Ectodermal cell (in vitro differentiated cells): ENCODE measurements around the gene CNTN2. TPM values are rescaled to one million over a fixed set of nuclear protein-coding genes. Genes with fewer than 3 reads are reported as not detected.

Source experiments
- H3K27ac ChIP-seq: 2 replicates; pipeline ENCODE4 v1.7.0; 2013; ENCODE audit warnings: mild to moderate bottlenecking, low read depth, low read length; ENCODE audit not compliant: insufficient read depth, poor library complexity, severe bottlenecking
- H3K27me3 ChIP-seq: 2 replicates; pipeline ENCODE4 v1.7.0; 2013; ENCODE audit warnings: mild to moderate bottlenecking, low read length; ENCODE audit not compliant: insufficient read depth, control insufficient read depth, poor library complexity, severe bottlenecking
- H3K36me3 ChIP-seq: one replicate; pipeline ENCODE4 v1.7.0; 2013; ENCODE audit warnings: low read length; ENCODE audit not compliant: control insufficient read depth, insufficient read depth
- H3K4me1 ChIP-seq: one replicate; pipeline ENCODE4 v1.7.0; 2013; ENCODE audit warnings: low read length; ENCODE audit not compliant: control insufficient read depth, insufficient read depth
- H3K4me3 ChIP-seq: 2 replicates; pipeline ENCODE4 v1.7.0; 2013; ENCODE audit warnings: low read depth, low read length, control low read depth; ENCODE audit not compliant: insufficient read depth
- H3K9me3 ChIP-seq: 2 replicates; pipeline ENCODE4 v1.7.0; 2013; ENCODE audit warnings: mild to moderate bottlenecking, low read length, moderate library complexity; ENCODE audit not compliant: control insufficient read depth
- WGBS, 2 experiments: methylation state at CpG; one replicate each; pipeline ENCODE4 v1.1.7; 2013; ENCODE audit warnings: missing lambda C conversion rate in 2 of 2; 5-methylcytosine and 5-hydroxymethylcytosine counted together
- polyA plus RNA-seq, 4 experiments: library from polyadenylated mRNA; stranded (reverse); fragments of 50-300 nt; gene quantifications; one replicate each; pipeline ENCODE4 v1.2.3, GENCODE V29; 2013

CNTN2 gene, protein sequence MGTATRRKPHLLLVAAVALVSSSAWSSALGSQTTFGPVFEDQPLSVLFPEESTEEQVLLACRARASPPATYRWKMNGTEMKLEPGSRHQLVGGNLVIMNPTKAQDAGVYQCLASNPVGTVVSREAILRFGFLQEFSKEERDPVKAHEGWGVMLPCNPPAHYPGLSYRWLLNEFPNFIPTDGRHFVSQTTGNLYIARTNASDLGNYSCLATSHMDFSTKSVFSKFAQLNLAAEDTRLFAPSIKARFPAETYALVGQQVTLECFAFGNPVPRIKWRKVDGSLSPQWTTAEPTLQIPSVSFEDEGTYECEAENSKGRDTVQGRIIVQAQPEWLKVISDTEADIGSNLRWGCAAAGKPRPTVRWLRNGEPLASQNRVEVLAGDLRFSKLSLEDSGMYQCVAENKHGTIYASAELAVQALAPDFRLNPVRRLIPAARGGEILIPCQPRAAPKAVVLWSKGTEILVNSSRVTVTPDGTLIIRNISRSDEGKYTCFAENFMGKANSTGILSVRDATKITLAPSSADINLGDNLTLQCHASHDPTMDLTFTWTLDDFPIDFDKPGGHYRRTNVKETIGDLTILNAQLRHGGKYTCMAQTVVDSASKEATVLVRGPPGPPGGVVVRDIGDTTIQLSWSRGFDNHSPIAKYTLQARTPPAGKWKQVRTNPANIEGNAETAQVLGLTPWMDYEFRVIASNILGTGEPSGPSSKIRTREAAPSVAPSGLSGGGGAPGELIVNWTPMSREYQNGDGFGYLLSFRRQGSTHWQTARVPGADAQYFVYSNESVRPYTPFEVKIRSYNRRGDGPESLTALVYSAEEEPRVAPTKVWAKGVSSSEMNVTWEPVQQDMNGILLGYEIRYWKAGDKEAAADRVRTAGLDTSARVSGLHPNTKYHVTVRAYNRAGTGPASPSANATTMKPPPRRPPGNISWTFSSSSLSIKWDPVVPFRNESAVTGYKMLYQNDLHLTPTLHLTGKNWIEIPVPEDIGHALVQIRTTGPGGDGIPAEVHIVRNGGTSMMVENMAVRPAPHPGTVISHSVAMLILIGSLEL
- 59.0 TPM for polyA plus RNA-seq (2013, experiment 1 of 4)
- polyA plus RNA-seq (2013, experiment 2 of 4): 85.7 TPM
- polyA plus RNA-seq (2013, experiment 3 of 4): 47.9 TPM
- 47.2 TPM for polyA plus RNA-seq (2013, experiment 4 of 4)

- Histone ChIP-seq H3K27ac (no peak within 1 kb of the TSS), H3K9me3 (no peaks in the 10 kb centered on the region), H3K4me3 (peak within 1 kb of the TSS; percentile 50), H3K27me3 (peaks cover 61% of the 10 kb centered on the region), H3K36me3 (no peaks in the 10 kb centered on the region), H3K4me1 (peaks cover 36% of the 10 kb centered on the region)
- WGBS, 2 experiments: 11% methylated on average over 53 of the region's 53 CpGs
These were observed at the start of gene CNTN2 for GRCh38 chr1:205042911-205043806. CNTN2 (plus strand) TSS chr1:205043212; CDS start chr1:205053186, 9,974 bp downstream.

- no peak overlapping the region for H3K4me3 ChIP-seq
- H3K4me1 ChIP-seq: peaks cover 33% of the 10 kb centered on the region
- H3K9me3 ChIP-seq: no peaks in the 10 kb centered on the region
- 93% methylated on average over 10 of the region's 10 CpGs for WGBS, 2 experiments
- peaks cover 9% of the 10 kb centered on the region for H3K27me3 ChIP-seq
- no peak overlapping the region for H3K27ac ChIP-seq
- no peaks in the 10 kb centered on the region for H3K36me3 ChIP-seq
These were observed 48.7 kb upstream of the CNTN2 start for GRCh38 chr1:204994086-204994862.

DNA sequence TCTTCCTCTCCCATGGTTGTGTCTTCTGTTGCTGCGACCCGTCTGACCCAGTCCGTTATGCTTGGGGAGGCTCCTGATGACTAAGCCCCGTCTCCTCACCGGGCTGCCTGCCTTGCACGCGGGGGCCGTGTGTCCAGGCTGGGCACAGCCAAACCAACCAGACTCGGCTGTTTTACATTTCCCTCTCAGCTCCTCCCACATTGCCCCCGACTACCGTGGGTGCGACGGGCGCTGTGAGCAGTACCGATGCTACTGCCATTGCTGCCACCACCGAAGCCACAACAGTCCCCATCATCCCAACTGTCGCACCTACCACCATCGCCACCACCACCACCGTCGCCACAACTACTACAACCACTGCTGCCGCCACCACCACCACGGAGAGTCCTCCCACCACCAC lies 46.0 kb upstream of the CNTN2 start:
- H3K27me3 ChIP-seq: peaks cover 15% of the 10 kb centered on the region
- no peaks in the 10 kb centered on the region for H3K9me3 ChIP-seq
- H3K36me3 ChIP-seq: no peaks in the 10 kb centered on the region
- H3K4me3 ChIP-seq: no peak overlapping the region
- H3K27ac ChIP-seq: no peak overlapping the region
- H3K4me1 ChIP-seq: peaks cover 7% of the 10 kb centered on the region
- WGBS, 2 experiments: 94 to 96% methylated on average over 22 of the region's 22 CpGs

DNA sequence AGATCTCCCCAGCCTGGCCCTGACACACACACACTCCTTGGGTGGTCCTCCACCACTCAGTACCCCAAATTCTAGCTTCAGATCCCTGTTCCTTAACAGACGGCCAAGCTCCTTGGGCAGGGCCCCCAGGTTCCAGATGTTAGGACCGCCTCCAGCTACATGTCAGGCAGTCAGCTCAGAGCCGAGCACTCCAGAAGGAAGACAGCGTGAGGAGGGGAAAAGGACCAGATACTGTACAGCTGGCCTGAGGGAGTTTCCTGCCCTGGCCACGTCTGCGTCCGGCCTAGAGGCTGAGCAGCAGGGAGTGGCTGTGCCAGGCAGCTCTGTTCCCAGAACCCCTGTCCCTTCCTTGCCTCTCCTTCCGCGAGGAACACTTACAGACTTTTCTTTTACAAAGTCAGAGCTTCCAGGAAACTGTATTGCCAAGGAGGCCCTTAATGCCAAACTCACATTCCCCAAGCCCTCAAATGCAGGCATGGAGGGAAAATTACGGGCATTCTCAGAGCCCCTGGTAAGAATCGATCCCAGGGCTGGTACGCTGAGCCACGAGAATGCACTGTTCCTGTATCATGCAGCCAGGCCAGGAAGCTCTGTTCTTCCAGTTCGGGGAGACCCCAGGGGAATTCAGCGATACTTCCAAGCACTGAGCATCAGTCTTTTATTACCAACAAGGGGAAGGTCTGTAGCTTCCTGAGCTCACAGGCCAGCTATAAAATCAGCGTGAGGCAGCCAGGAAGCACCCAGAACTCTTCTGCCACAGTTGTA lies 45.2 kb upstream of the CNTN2 start:
- 90 to 92% methylated on average over 16 of the region's 16 CpGs for WGBS, 2 experiments
- Histone ChIP-seq H3K27me3 (peaks cover 18% of the 10 kb centered on the region), H3K9me3 (no peaks in the 10 kb centered on the region), H3K27ac (no peak overlapping the region), H3K4me1 (peaks cover 12% of the 10 kb centered on the region), H3K36me3 (no peaks in the 10 kb centered on the region), H3K4me3 (no peak overlapping the region)

GRCh38 chr1:205001162-205001561 lies 41.9 kb upstream of the CNTN2 start:
- WGBS, 2 experiments: 94 to 97% methylated on average over 14 of the region's 14 CpGs
- no peaks in the 10 kb centered on the region for H3K36me3 ChIP-seq
- peaks cover 35% of the 10 kb centered on the region for H3K27me3 ChIP-seq
- H3K27ac ChIP-seq: no peak overlapping the region
- H3K4me1 ChIP-seq: peaks cover 34% of the 10 kb centered on the region
- H3K4me3 ChIP-seq: no peak overlapping the region
- H3K9me3 ChIP-seq: no peaks in the 10 kb centered on the region

GRCh38 chr1:205002705-205003104 lies 40.3 kb upstream of the CNTN2 start:
- 61 to 66% methylated on average over 7 of the region's 7 CpGs for WGBS, 2 experiments
- Histone ChIP-seq H3K9me3 (no peaks in the 10 kb centered on the region), H3K27ac (no peak overlapping the region), H3K4me3 (no peak overlapping the region), H3K36me3 (no peaks in the 10 kb centered on the region), H3K27me3 (peaks cover 35% of the 10 kb centered on the region), H3K4me1 (peaks cover 32% of the 10 kb centered on the region)

GRCh38 chr1:205003358-205004131 lies 39.5 kb upstream of the CNTN2 start:
- Histone ChIP-seq H3K4me3 (no peak overlapping the region), H3K27ac (no peak overlapping the region), H3K36me3 (no peaks in the 10 kb centered on the region), H3K9me3 (no peaks in the 10 kb centered on the region), H3K27me3 (peaks cover 35% of the 10 kb centered on the region), H3K4me1 (peaks cover 29% of the 10 kb centered on the region)
- 37 to 50% methylated on average over 10 of the region's 10 CpGs for WGBS, 2 experiments

GRCh38 chr1:205004351-205004750 lies 38.7 kb upstream of the CNTN2 start:
- Histone ChIP-seq H3K36me3 (no peaks in the 10 kb centered on the region), H3K27ac (no peak overlapping the region), H3K9me3 (no peaks in the 10 kb centered on the region), H3K4me1 (peaks cover 29% of the 10 kb centered on the region), H3K27me3 (peaks cover 35% of the 10 kb centered on the region), H3K4me3 (no peak overlapping the region)
- WGBS, 2 experiments: 93 to 96% methylated on average over 3 of the region's 3 CpGs
